SKM-1 (cell line): Measurements from ENCODE around the gene PRDM11.

Experiments
- DNase-seq: peaks from one replicate; lab custom pipeline; 2025; ENCODE audit not compliant: unreplicated experiment; lab: John Stamatoyannopoulos, UW

PRDM11 gene

DNA sequence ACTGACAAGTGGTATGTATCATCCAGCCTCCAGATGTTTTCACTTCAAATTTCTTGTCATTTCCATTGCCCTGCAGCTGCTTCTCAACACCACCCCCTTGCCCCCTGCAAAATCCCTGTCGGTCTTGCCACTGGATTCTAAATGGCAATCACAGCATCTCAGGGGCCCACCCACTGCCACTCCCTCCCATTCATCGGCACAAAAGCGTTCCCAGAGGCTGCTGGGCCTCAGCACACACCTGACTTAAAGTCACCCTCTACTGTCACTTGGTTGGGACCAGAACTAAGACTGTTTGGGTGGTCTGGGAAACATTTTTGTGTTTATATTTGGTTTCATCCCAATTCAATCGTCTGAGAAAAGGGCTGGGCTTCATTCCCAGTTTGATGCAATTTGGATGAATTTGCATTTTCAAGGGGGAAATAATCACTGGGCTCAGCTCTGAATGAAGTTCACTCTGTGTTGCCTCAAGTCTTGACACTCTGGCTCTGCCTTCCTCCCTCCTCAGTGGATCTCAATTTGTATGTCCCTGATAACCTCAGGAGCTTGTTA is 112.6 kb downstream of the PRDM11 start:
- no peak for DNase-seq

DNA sequence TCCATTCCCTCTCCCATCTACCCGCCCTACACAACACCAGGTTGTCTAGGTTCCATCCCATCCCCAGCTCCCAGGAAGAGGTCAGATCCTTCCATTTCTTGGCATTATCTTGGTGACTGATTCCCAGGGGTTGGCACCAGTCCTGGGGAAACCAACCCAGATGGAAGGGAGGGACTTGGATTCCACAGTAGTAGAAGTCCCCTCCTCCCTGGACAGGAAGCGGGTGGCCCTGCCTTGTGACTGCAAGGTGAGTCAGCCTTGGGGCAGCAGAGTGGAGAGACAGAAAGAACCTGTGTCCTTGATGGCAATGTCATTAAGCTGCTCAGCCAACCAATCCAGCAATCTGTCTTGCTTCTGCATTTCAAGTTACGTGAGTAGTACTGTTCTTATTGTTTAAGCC is 113.2 kb downstream of the PRDM11 start:
- DNase-seq: no peak

DNA sequence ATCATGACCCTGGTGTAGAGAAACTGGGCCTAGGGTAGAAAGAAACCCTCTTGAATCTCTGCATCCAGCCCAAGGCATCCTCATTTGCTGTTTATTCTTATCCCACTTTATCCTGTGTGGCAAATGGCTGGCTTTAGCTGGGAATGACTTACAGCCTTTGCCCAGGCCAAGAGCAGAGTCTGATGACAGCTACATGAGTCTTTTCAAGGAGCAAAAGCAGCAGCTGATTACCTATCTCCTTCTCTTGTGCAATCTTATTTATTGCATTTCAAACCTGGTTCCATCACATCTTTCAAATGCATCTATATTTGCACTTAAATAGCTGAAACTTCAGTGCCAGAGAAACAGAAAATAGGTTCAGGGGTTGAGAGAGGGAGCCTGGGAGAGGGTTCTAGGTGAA is 113.6 kb downstream of the PRDM11 start:
- DNase-seq: no peak

DNA sequence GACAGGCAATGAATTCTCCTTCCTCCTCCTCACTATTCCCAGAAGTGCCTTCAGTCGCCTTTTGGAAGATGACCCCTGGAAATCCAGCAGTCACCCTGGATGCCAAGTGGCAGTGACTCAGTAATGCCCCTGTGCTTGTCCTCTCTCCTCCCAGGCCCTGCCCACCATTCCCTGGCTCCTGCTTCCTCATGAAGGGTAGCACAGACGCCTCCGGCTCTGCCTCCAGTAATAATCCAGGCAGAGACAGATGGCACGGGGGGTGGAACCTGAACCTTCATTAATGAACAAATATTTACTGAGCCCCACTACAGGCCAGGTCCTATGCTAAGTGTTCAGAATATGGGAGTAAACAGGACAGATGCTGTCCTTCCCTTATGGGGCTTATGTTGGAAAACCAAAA is 116.5 kb downstream of the PRDM11 start:
- no peak for DNase-seq

DNA sequence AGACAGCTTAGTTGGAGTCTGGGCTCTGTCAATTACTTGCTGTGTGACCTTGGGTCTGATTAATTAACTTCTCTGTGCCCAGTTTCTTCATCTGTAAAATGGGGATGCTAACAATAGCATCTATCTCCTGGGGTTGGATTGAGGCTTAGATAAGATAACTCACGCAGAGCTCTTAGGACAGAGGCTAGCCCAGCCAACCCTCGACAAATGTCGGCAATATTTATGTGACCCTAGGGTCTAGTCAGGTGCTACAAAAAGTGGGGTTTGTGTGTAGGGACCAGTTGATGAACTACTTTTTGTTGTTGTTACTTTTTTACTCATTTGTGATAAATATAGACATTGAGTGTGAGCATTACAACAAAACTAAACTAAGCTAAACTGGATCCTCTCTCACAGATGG is 117.3 kb downstream of the PRDM11 start:
- DNase-seq: no peak

DNA sequence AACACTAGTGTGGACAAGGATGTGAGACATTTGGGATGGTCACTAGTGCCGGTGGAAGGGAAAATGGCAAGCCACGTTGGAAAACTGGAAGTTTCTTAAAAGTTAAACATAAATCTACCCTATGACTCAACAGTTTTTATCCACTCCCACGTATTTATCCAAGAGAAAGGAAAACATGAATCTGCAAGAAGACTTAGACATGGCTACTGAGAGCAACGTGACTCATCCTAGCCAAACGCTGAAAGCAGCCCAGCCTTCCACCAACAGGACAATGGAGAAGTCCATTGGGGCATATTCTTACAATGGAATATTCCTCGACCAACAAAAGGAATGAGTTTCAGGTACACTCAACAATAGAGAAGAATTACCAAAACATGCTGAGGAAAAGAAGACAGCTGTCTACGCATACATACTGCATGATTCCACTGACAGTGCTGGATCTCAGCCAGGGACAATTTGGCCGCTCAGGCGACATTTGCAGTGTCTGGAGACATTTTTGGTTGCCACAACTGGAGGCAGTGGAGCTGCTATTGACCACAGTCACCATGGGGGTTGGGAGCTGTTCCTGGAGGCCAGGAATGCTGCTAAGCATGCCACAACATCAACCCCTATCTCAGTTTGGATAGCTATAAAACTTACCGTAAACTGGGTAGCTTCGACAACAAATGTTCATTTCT is 118.5 kb downstream of the PRDM11 start:
- DNase-seq: no peak

DNA sequence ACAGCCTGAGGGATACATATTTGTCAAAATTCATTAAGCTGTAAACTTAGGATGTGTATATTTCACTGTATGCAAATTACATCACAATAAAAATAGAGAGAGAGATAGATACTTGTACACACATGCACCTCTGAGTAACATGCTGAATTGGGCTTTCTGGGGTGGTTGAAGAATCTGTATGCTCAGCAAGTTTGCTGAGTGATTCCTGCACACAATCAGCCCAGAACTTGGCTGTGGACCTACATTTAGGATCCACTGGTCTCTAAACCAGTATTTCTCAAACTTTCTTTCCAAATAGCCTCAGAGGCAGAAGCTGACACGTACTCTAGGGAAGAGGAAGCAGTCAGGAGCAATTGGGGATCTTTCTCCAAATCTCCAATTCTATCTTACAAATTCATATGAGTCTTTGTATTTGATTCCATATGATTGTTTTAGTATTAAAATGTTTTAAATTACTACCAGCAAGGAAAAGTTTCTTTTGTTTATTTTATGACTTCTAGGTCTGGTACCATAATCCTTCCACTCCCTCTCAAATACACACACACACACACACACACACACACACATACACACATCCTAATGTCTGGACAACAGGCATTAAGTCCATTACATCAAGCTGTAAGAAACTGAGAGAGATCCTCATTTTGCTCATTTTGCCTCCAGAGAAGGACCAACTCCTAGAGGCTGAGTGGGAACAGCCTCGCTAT is 119.7 kb downstream of the PRDM11 start:
- no peak for DNase-seq

DNA sequence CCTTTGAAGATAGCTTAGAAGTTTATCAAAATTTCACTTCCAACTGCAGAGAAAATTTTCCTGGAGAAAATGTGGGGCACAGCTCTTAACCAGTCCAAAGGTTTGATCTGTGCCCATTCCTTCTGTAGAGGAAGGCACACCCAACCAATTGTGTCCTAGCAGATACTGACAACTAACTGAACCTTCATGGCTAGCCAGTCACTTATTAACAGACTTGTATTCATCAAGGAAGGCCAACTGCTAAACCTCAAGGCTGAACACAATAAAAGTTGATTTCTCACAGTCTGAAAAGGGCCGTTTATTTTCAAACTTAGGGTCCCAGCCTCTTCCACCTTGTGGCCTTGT is 120.2 kb downstream of the PRDM11 start:
- DNase-seq: no peak

DNA sequence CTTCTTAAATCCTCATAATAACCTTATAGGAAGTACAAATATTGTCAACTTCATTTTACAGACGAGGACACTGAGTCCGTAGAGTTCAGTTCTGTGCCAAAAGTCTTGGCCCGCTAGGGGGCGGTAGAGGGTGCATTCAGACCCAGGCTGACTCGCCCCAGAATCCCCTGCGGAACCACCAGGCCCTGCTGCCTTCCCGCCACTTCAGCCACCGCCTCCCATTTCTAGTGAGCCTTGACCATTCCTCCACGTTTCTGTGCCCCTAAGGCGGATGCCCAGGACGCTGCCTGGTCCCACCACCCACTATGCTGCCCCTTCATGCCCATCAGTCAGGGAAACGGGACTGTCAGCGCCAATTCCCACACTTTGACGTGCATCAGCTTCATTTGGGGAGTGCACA is 120.6 kb downstream of the PRDM11 start:
- DNase-seq: no peak

DNA sequence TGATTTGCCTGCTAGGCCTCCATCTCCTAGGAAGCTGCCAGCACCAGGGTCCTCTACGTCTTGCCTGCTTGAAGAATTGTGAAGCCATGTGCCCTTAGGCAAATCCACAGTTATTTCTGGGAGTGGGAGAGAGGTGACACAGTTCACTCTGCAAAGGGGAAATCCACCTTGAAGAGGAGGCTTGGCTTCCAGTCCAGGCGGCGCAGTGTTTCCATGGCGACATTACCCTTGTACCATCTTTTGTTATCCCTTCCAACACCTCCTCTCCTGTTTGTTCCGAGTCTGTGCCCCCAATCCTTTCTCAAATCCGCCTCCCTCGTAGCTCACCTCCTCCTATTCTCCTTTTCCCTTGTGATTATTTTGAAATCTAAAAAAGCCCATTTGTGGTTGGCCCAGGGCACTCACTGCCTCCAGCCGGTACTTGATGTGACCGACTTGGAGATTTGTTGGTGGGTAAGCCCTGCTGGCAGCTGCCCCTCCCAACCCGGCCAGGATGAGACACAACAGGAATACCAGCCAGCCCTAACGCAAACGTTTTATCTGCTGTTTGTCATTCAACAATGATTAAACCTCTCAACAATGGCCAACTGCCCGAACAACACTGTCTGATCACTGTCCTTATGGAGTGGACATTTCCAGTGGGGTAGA is 121.3 kb downstream of the PRDM11 start:
- no peak for DNase-seq

DNA sequence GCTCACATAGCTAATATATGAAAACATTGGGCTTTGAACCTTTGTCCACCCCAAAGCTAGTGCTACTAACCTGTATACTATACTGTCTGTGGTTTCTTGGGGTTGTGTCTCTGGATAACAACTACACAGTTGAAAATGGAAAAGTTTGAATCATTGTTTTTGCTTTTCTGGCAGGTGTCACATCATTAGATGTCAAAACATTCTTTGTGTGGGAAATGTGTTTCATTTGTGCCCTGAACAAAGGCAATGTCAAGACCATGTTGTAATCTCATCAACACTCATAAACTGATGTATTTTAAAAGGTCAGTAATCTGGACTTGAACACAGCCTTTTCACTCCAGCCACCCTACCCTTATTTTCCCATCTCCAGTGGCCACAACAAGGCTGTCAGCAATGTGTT is 123.2 kb downstream of the PRDM11 start:
- no peak for DNase-seq

DNA sequence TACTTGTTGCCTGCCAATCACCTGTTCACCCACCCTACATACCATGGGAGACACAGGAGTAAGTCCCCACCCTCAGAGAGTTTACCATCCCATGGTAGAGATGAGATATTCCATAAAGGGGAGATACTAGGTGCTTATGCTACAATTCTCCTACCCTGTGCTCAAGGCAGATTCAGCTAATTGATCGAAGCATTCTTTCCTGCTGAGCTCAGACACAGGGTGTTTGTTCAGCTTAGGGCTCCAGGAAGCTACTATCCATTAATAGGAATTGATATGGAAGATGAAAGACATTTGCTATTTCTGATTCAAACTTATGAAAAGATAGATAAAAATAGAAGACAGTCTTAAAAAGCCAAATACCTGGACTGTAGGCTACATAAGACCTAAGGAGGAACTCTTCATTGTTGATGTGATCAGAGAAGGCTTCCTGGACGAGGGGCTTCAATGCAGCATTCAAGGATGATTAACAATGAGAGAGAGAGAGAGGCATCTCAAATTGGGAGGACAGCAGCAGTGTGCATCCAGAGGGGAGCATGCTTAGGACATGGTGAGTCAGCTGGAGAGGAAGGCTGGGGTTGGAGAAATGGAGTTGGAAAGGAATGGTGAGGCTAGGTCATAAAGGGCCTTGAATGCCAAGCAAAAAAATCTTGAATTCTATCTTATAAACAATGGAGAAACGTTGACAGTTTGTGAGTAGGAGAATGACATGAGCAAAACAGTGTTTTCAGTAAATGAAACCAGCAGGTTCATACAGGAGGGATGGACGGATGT is 124.7 kb downstream of the PRDM11 start:
- DNase-seq: no peak

DNA sequence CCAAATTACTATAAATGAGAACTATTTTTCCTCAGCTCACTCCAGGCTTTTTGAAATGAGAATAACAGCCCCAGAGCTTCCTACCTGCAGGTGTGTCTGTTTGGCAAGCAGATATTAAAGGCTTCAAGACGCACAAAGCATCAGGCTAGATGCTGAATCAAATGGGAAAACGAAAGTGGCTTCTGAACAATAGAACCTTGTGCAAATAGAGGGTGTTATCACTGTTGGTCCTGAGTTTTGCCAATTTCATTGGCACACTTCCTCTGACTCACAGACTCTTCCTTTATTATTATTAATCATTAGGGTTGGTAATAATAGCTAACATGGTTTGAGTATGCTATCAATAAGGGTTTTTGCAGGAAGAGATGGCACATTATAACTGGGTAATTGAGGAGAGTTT is 126.3 kb downstream of the PRDM11 start:
- DNase-seq: no peak

DNA sequence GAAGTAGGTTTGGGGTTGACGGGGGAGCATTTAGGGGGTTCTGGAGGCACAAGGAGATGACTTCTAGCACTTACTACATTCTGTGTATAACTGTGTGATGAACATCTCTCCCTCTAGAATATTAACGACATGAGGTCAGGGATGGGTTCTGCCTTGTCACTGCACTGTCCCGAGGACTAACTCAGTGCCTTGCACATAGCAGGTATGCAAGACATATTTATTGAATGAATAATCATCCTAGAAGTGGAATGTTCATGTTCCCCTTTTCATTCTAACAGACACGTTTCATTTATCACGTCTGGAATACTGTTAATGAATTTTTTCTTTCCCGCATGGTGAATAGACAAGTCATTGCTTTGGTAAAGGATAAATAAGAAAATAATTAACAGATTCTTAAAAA is 127.1 kb downstream of the PRDM11 start:
- no peak for DNase-seq

DNA sequence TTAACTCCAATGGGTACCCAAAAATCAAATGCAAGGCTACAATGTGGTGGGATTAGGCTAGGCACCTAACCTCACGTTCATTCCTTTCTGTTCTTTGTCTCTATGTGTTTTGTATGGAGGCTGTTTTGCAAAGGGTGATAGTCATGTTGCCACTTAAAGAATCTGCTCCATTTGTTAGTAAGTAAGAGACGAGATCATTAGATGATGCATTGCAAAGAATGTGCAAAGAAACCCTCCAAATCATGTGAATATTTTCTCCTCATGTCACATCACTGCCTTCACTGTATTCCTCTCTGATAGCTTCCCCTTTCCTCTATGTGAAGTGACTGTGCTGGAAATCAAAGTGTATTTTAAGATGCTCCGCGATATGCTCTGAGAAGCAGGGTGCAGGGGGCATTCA is 127.8 kb downstream of the PRDM11 start:
- DNase-seq: no peak

DNA sequence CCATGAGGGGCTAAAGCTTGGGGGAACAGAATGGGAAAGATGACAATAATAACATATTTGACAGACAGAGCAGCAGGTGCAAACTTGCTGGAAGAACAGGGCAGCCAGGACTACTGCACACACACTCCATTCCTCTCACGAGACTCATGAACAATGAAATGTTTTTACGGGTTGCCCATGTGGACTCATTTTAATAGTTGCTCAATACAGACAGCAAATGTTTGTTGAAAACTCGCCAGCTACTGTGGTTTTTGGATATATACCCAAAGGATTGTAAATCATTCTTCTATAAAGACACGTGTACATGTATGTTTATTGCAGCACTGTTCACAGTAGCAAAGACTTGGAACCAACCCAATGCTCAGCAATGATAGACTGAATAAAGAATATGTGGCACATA is 129.4 kb downstream of the PRDM11 start:
- DNase-seq: no peak

DNA sequence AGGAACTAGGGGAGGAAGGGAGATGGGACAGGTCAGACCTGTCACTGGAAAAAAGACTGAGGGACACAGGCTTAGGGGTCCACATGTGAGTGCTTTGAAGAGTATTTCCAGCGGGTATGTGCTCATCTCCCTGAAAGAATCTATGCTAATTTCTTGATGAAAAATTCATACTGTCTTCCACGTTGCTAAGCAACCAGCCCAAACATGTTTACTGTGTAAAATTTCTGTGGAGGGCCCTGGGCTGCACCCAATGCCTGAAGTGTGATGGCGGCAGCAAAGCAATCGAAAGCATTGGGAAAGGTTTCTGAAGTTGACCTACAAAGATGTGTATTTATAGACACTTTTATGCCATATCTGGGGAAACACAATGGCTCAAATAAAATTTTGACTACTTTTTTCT is 132.3 kb downstream of the PRDM11 start:
- no peak for DNase-seq

DNA sequence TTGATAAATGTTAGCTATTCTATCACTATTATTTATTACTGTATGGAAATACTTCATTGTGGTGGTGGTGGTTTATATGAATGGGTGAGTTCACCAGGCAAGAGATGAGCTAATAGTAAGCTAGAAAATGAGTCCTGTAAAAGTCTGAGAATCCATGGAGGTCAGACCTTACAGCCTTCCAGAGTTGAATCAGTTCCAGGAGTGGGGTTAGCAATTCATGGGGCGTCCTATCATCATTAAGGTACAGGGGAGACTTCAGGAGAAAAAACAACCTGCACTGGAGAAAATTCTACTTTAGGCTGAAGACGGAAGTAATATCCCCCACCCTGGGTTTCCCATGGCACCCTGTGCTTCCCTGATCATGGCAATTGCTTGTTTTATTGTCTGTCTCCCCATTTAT is 133.2 kb downstream of the PRDM11 start:
- no peak for DNase-seq

DNA sequence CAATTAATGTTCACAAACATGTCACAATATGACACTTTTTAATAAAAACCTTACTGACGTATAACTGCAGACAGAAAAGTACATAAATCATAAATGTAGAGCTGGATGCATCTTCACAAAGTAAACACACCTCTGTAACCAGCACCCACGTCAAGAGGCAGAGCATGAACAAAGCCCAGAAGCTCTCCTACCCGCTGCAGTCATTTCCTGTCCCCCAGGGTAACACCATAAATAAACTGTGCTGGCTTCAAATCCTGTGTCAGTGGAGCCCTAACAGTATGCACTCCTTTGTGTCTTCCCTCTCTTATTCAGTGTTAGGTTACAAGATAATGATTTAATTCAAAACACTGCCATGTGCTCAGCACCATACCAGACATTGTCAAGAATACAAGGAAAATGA is 134.0 kb downstream of the PRDM11 start:
- no peak for DNase-seq

DNA sequence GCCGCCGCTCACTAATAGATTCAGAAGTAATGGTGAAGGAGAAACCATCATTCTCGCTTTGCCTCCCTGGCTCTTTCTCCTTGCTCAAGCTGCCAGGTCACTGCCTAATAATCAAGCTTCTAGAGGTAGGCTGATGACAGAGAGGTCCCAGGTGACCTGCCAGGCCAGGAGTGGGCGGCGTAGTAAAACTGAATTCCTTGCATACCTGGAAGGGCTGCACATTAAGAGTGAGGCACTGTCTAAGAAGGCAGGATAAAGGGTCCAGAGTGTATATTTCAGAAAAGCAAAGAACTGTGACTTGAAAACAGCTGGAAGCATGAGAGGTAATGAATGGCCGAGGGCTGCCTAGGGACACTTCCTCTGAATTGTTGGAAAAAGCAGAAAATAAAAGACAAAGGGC is 135.6 kb downstream of the PRDM11 start:
- no peak for DNase-seq
